ENCODE results near the gene EEFSEC. TPM values are rescaled to one million over a fixed set of nuclear protein-coding genes. Genes with fewer than 3 reads are reported as not detected.

The EEFSEC gene
- total and polyA plus RNA-seq, 4 donors = 9.8 to 20.1 (median 11.6) TPM

- H3K4me1 ChIP-seq (ENCODE audit: control insufficient read depth in 5 of 5, insufficient read depth in 5 of 5, low read length in 5 of 5) = peaks cover 0 to 4% (median 0%) of the 10 kb centered on the region in 5 donors
- H3K9ac ChIP-seq (ENCODE audit: insufficient read depth in 1 of 2, low read length in 2 of 2) = no peak overlapping the region
- H3K27me3 ChIP-seq (ENCODE audit: control insufficient read depth in 3 of 3, insufficient read depth in 3 of 3, low read length in 2 of 3) = no peaks in the 10 kb centered on the region
- TF ChIP-seq CTCF (IDR thresholded peaks at IDR 0.05; ENCODE audit: control extremely low read depth, extremely low read depth) = no peak
- no peaks in the 10 kb centered on the region for H3K9me3 ChIP-seq (ENCODE audit: control insufficient read depth in 4 of 4, insufficient read depth in 3 of 4, low read length in 3 of 4)
- no peak for DNase-seq
- H3K4me3 ChIP-seq = no peak overlapping the region
- H3K27ac ChIP-seq (ENCODE audit: low read depth in 1 of 2, low read length in 1 of 2) = no peak overlapping the region
- 70 to 94% methylated on average over 6 of the region's 6 CpGs for WGBS, 2 donors
- no peak for ATAC-seq (ENCODE audit: insufficient read depth, low FRiP score)
- H3K36me3 ChIP-seq (ENCODE audit: control insufficient read depth in 4 of 4, insufficient read depth in 4 of 4, low read length in 4 of 4) = peaks cover 4 to 9% (median 8%) of the 10 kb centered on the region in 4 donors
Measured at GRCh38 chr3:128247666-128248409, 94.6 kb downstream of the EEFSEC start.

DNA sequence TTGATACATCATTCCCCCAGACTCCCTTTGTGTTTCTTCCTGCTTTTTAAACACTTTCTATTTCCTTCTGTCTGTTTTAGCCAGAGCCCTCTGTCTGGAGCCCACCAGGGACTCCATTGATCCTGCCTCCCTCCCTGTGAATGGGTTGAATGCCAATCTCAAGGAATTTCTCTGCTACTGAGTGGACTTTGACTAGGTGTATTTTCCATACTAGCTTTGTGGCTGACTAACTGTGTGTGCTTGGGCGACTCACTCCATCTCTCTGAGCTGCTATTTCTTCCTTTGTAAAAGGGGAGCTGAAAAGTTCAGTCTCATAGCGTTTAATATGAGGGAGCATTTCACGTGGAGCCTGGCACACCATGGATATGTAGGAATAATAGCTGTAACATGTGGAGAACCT, 98.8 kb downstream of the EEFSEC start:
- WGBS, 2 donors = 95% methylated on average over 3 of the region's 3 CpGs
- ATAC-seq (ENCODE audit: insufficient read depth, low FRiP score) (no peak), DNase-seq (no peak)
- TF ChIP-seq CTCF (IDR thresholded peaks at IDR 0.05; ENCODE audit: control extremely low read depth, extremely low read depth) = no peak
- no peak overlapping the region for H3K27ac ChIP-seq (ENCODE audit: low read depth in 1 of 2, low read length in 1 of 2)
- no peaks in the 10 kb centered on the region for H3K27me3 ChIP-seq (ENCODE audit: control insufficient read depth in 3 of 3, insufficient read depth in 3 of 3, low read length in 2 of 3)
- H3K9me3 ChIP-seq (ENCODE audit: control insufficient read depth in 4 of 4, insufficient read depth in 3 of 4, low read length in 3 of 4) = no peaks in the 10 kb centered on the region
- H3K4me1 ChIP-seq (ENCODE audit: control insufficient read depth in 5 of 5, insufficient read depth in 5 of 5, low read length in 5 of 5) = peaks cover 0 to 4% (median 0%) of the 10 kb centered on the region in 5 donors
- H3K9ac ChIP-seq (ENCODE audit: insufficient read depth in 1 of 2, low read length in 2 of 2) = no peak overlapping the region
- no peak overlapping the region for H3K4me3 ChIP-seq
- H3K36me3 ChIP-seq (ENCODE audit: control insufficient read depth in 4 of 4, insufficient read depth in 4 of 4, low read length in 4 of 4) = peaks cover 2 to 6% (median 4%) of the 10 kb centered on the region in 4 donors

- TF ChIP-seq CTCF (IDR thresholded peaks at IDR 0.05; ENCODE audit: control extremely low read depth, extremely low read depth) = no peak
- DNase-seq = no peak
- Histone ChIP-seq H3K27me3 (ENCODE audit: control insufficient read depth in 3 of 3, insufficient read depth in 3 of 3, low read length in 2 of 3) (no peaks in the 10 kb centered on the region), H3K4me1 (ENCODE audit: control insufficient read depth in 5 of 5, insufficient read depth in 5 of 5, low read length in 5 of 5) (peaks cover 0 to 4% (median 0%) of the 10 kb centered on the region in 5 donors), H3K27ac (ENCODE audit: low read depth in 1 of 2, low read length in 1 of 2) (no peak overlapping the region), H3K4me3 (no peak overlapping the region), H3K9me3 (ENCODE audit: control insufficient read depth in 4 of 4, insufficient read depth in 3 of 4, low read length in 3 of 4) (no peaks in the 10 kb centered on the region), H3K36me3 (ENCODE audit: control insufficient read depth in 4 of 4, insufficient read depth in 4 of 4, low read length in 4 of 4) (peaks cover 0 to 1% (median 0%) of the 10 kb centered on the region in 4 donors), H3K9ac (ENCODE audit: insufficient read depth in 1 of 2, low read length in 2 of 2) (no peak overlapping the region)
- WGBS, 2 donors = 98% methylated on average over 7 of the region's 7 CpGs
- no peak for ATAC-seq (ENCODE audit: insufficient read depth, low FRiP score)
Measured at GRCh38 chr3:128253150-128253549, 99.9 kb downstream of the EEFSEC start.

Data from lung (tissue), 12 donors.